Activated B cell treated with CpG ODN at 0.5 μM for 24 hours (primary cell): ENCODE data around the gene YAP1. TPM values are rescaled to one million over a fixed set of nuclear protein-coding genes. Genes with fewer than 3 reads are reported as not detected.

Experiments
- ATAC-seq: fragments of 200-7000 bp; cut with Tn5 transposase; one replicate; pipeline ENCODE4 v1.10.0; 2021; ENCODE audit warnings: low read depth, mild to moderate bottlenecking, moderate library complexity
- CTCF ChIA-PET: fragments of 350-600 bp; sonication (Branson Sonifier 250); formaldehyde crosslinking; loops from one replicate; lab custom pipeline; 2021; ENCODE audit warnings: antibody characterized with exemption; lab: Charles Lee
- POLR2A ChIA-PET: fragments of 350-600 bp; sonication (Branson Sonifier 250); formaldehyde crosslinking; loops from one replicate; lab custom pipeline; 2021; ENCODE audit warnings: antibody characterized with exemption; lab: Charles Lee
- DNase-seq: peaks from one replicate; pipeline ENCODE4 v3.0.0; 2022
- H3K27ac Mint-ChIP-seq: one replicate; pipeline ENCODE4 v1.8.0; 2020; ENCODE audit warnings: mixed read lengths
- H3K27me3 Mint-ChIP-seq: one replicate; pipeline ENCODE4 v1.8.0; 2021; ENCODE audit warnings: mixed read lengths
- H3K36me3 Mint-ChIP-seq: one replicate; pipeline ENCODE4 v1.8.0; 2021; ENCODE audit warnings: low read depth, mixed read lengths
- H3K4me1 Mint-ChIP-seq: one replicate; pipeline ENCODE4 v1.8.0; 2021; ENCODE audit warnings: mixed read lengths
- H3K4me3 Mint-ChIP-seq: one replicate; pipeline ENCODE4 v1.8.0; 2020; ENCODE audit warnings: mild to moderate bottlenecking, mixed read lengths
- H3K9me3 Mint-ChIP-seq: one replicate; pipeline ENCODE4 v1.8.0; 2020; ENCODE audit warnings: mixed read lengths
- CTCF ChIP-seq: fragments of 200-600 bp; IDR thresholded peaks from one replicate; pipeline ENCODE4 v1.8.0; 2022; ENCODE audit warnings: antibody characterized with exemption, mild to moderate bottlenecking
- intact Hi-C: fragments of 100-400 bp; cut with micrococcal nuclease; formaldehyde crosslinking; loops from one replicate; pipeline ENCODE4 v1.15.1; 2024
- total RNA-seq: library from RNA; stranded (reverse); gene quantifications from 2 replicates; pipeline ENCODE4 v1.2.3, GENCODE V29; 2022

The YAP1 gene
- total RNA-seq, 1 donor from 2014 or later = not detected

- H3K4me3 Mint-ChIP-seq = no peak overlapping the region
- ChIA-PET CTCF (no interaction called here), POLR2A (no interaction called here)
- no peak overlapping the region for H3K27ac Mint-ChIP-seq
- H3K36me3 Mint-ChIP-seq = no peaks in the 10 kb centered on the region
- no peaks in the 10 kb centered on the region for H3K4me1 Mint-ChIP-seq
- no peak for TF ChIP-seq CTCF
- ATAC-seq (no peak), DNase-seq (no peak)
- H3K9me3 Mint-ChIP-seq = no peaks in the 10 kb centered on the region
- intact Hi-C loops = no loop called here
- H3K27me3 Mint-ChIP-seq = peaks cover 16% of the 10 kb centered on the region
These were observed 110.7 kb downstream of the YAP1 start for GRCh38 chr11:102220728-102221467.

- no peak overlapping the region for H3K27ac Mint-ChIP-seq
- no peaks in the 10 kb centered on the region for H3K4me1 Mint-ChIP-seq
- peaks cover 10% of the 10 kb centered on the region for H3K27me3 Mint-ChIP-seq
- ChIA-PET CTCF (no interaction called here), POLR2A (no interaction called here)
- no peak for DNase-seq
- intact Hi-C loops = no loop called here
- H3K36me3 Mint-ChIP-seq = no peaks in the 10 kb centered on the region
- no peak for ATAC-seq
- H3K9me3 Mint-ChIP-seq = no peaks in the 10 kb centered on the region
- H3K4me3 Mint-ChIP-seq = no peak overlapping the region
- no peak for TF ChIP-seq CTCF
These were observed 113.6 kb downstream of the YAP1 start for GRCh38 chr11:102223859-102224258.

GRCh38 chr11:102225689-102226568, 115.7 kb downstream of the YAP1 start:
- H3K36me3 Mint-ChIP-seq = no peaks in the 10 kb centered on the region
- DNase-seq = no peak
- ChIA-PET CTCF (no interaction called here), POLR2A (no interaction called here)
- H3K27me3 Mint-ChIP-seq = peaks cover 12% of the 10 kb centered on the region
- no peak overlapping the region for H3K4me3 Mint-ChIP-seq
- H3K27ac Mint-ChIP-seq = no peak overlapping the region
- ATAC-seq = no peak
- TF ChIP-seq CTCF = no peak
- H3K4me1 Mint-ChIP-seq = no peaks in the 10 kb centered on the region
- no peaks in the 10 kb centered on the region for H3K9me3 Mint-ChIP-seq
- intact Hi-C loops = no loop called here

GRCh38 chr11:102226702-102227490, 116.6 kb downstream of the YAP1 start:
- no peak overlapping the region for H3K27ac Mint-ChIP-seq
- DNase-seq (no peak), ATAC-seq (no peak)
- H3K9me3 Mint-ChIP-seq = no peaks in the 10 kb centered on the region
- POLR2A ChIA-PET = no interaction called here
- no peak overlapping the region for H3K4me3 Mint-ChIP-seq
- no peaks in the 10 kb centered on the region for H3K36me3 Mint-ChIP-seq
- no peaks in the 10 kb centered on the region for H3K4me1 Mint-ChIP-seq
- H3K27me3 Mint-ChIP-seq = peaks cover 20% of the 10 kb centered on the region
- CTCF ChIA-PET = no interaction called here
- no peak for TF ChIP-seq CTCF
- intact Hi-C loops = no loop called here
